ENCODE data around the gene IFT20.
A peak's percentile ranks its signal among the peaks of the same experiment; 100 is the strongest.

The IFT20 gene

DNA sequence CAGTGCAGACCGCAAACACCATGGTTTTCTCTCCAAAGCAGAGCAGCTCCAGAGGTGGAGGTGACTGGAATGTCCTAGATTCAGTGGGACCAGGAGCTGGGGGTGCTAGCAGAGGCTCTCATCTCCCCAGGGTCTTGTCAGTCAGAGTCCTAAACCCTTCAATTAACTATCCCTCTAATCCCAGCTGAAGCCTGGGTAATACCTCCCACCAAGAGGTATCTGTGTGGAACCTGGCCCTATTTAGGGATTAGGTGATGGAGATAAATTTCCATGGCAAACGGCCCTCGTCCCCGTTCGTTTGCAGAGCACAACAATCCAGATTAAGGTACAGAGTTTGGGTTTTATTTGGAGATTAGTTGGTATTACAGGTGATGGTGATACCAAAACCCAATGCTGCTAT, 27.9 kb upstream of the IFT20 start:
- no peak for DNase-seq (ENCODE audit: low read depth)
- TF ChIP-seq, protein P1, sequence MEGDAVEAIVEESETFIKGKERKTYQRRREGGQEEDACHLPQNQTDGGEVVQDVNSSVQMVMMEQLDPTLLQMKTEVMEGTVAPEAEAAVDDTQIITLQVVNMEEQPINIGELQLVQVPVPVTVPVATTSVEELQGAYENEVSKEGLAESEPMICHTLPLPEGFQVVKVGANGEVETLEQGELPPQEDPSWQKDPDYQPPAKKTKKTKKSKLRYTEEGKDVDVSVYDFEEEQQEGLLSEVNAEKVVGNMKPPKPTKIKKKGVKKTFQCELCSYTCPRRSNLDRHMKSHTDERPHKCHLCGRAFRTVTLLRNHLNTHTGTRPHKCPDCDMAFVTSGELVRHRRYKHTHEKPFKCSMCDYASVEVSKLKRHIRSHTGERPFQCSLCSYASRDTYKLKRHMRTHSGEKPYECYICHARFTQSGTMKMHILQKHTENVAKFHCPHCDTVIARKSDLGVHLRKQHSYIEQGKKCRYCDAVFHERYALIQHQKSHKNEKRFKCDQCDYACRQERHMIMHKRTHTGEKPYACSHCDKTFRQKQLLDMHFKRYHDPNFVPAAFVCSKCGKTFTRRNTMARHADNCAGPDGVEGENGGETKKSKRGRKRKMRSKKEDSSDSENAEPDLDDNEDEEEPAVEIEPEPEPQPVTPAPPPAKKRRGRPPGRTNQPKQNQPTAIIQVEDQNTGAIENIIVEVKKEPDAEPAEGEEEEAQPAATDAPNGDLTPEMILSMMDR (conservative IDR thresholded peaks at IDR 0.05; ENCODE audit: low read length) = no peak
- H3K4me3 ChIP-seq (ENCODE audit: low read length) = no peak overlapping the region

DNA sequence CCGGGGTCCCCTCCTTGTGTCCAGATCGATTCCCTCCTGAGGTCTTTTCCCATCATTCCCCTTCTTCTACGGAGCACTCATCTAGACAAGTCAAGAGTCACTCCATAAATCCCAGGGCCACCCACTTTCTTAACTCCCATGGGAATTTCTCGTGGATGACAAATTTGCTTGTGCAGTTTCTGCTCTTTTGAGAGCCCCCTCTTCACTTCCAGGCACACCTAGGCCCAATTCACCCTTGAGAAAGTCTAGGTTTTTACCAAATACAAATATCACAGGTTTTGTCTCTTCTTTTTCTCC, 22.6 kb upstream of the IFT20 start:
- DNase-seq (ENCODE audit: low read depth) = no peak
- TF ChIP-seq, protein P1 (conservative IDR thresholded peaks at IDR 0.05; ENCODE audit: low read length) = no peak
- H3K4me3 ChIP-seq (ENCODE audit: low read length) = peak overlapping the region; percentile 95

DNA sequence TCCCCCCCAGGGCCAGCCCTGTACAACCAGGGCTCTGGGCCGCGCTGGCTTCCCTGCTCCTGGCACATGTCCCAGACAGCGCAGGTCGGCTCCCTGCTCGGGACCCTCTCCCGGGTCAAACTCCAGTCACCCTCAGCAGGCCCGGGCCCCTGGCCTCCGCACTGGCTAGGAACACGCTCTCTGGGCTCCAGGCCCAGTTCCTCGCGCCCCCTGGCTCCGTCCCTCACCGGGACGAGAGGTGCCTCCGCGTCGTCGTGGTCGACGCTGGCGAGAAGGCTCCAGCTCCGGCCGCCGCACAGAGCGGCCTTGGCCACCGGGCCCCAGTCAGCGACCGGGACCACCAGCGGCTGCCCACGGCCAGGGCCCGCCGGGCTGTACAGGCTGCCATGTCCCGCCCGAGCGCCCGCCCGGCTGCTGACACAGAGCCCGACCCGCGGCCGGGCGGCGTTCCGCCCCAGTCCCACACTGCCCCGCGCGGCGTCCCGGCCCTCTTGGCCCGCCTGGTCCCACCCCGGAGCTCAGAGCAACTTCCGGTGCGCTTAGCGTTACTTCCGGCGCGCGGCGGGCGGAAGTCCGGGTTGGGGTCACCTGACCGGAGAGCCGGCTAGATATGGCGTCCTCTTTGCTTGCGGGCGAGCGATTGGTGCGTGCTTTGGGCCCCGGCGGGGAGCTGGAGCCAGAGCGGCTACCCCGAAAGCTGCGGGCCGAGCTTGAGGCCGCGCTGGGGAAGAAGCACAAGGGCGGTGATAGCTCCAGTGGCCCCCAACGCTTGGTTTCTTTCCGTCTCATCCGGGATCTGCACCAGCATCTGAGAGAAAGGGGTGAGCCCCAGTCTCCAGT, 22.0 kb upstream of the IFT20 start, which contains the start of gene POLDIP2:
TSS of gene POLDIP2 (minus strand) at position 467 of the 840 bp plus-strand sequence. CDS start at position 388, 79 bp downstream.
- H3K4me3 ChIP-seq (ENCODE audit: low read length) = peak within 1 kb of the TSS; percentile 95
- TF ChIP-seq, protein P1 (conservative IDR thresholded peaks at IDR 0.05; ENCODE audit: low read length) = no peak
- DNase-seq (ENCODE audit: low read depth) = peak; percentile 95

DNA sequence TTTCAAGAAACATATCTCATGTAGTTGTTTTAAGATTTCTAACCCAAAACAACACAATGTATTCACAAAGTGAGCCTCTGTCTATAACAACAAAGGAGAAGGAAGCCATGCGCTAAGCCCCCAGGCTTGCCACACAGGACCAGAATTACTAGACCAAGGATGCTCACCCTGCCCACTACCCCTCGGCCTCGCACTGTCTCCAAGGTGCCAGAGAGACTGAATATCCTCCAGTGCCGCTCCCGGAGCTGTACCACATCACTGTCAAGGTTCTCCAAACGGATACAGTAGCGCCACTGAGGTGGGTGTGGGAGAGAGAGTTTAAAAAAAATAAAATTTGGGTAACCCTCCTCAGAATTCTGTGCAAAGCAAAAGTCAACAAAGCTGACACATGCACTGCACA, 15.0 kb upstream of the IFT20 start:
- H3K4me3 ChIP-seq (ENCODE audit: low read length) = no peak overlapping the region
- TF ChIP-seq, protein P1 (conservative IDR thresholded peaks at IDR 0.05; ENCODE audit: low read length) = no peak
- no peak for DNase-seq (ENCODE audit: low read depth)

DNA sequence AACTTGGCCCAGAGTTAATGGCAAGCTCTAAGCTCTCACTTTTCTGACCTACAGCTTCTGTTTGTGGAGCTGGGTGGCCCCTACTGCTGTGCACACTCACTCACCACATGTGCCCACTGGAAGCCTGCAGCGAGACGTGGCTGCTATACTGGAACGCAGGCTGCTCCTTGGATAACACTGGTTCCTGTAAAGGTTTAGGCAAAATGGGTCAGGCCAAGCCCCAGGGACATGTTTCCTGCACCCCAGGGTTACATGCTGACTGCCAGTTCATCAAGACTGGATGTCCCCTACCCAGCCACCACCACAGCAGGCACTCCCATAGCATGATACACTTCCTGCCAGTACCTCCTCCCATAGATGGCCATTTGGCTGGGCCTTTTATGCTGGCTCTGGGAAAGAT, 13.7 kb upstream of the IFT20 start:
- H3K4me3 ChIP-seq (ENCODE audit: low read length) = no peak overlapping the region
- TF ChIP-seq, protein P1 (conservative IDR thresholded peaks at IDR 0.05; ENCODE audit: low read length) = no peak
- no peak for DNase-seq (ENCODE audit: low read depth)

DNA sequence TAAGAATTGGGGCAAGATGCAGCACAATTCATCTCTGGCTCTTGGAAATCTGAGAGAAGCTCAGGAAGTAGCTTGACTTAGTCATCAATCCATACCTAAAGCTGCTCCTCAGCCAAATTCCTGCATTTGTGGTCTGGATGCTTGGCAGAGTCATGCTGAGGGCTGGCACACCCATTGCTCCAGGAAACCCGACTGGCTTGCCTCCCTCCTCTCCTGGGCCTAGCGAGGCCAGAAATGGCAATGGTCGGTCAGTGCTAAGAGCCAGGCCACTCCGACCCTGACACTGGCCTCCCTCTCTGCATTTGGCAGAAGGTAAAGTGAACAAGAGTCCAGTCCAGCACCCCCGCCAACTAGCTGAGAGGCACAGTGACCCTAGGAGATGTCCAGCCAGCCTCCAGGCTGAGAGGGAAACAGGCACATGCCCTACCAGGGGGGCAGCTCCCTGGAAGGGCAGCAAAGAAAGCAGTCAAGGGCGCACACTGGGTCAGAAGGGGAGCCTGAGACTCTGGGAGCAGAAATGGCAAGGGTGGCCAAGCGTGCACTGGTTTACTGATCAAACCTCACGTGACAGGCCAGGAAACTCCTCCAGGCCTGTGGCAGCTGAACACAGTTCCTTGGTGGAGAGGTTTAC, 12.1 kb upstream of the IFT20 start:
- TF ChIP-seq, protein P1 (conservative IDR thresholded peaks at IDR 0.05; ENCODE audit: low read length) = no peak
- DNase-seq (ENCODE audit: low read depth) = peak; percentile 94
- no peak overlapping the region for H3K4me3 ChIP-seq (ENCODE audit: low read length)

DNA sequence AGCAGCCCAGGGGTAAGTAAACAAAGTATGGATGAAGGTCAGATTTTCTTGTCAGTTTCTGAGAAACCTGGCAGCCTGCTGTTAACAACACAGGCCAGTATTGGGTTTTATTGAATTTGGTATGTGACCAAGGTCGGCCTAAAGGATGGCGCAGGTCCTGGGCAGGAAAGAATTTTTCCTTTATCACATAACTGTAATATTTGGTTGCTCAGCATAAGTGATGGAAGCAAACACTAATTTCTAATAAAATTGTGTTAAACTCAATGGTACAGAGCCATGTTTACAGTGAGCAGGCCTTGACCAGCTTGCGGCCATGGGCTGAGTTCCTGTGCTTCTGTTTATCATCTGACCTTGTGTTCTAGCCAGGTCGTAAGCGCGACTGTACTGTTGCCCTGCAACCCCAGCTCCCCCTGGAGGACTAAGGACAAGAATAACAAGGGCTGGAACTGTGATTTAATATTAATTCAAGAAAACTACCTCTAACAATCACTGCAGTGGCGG, 11.5 kb upstream of the IFT20 start:
- no peak overlapping the region for H3K4me3 ChIP-seq (ENCODE audit: low read length)
- TF ChIP-seq, protein P1 (conservative IDR thresholded peaks at IDR 0.05; ENCODE audit: low read length) = peak; percentile 43
- DNase-seq (ENCODE audit: low read depth) = no peak

All from AG10803 (cell line).